Measurements from ENCODE around the gene PRDM12. TPM values are rescaled to one million over a fixed set of nuclear protein-coding genes. Genes with fewer than 3 reads are reported as not detected.

The PRDM12 gene
- total RNA-seq, 1 donor from 2014 or later, result not detected

GRCh38 chr9:130636648-130637020 lies 27.8 kb upstream of the PRDM12 start:
- DNase-seq, result no peak

GRCh38 chr9:130638284-130639123 lies 25.9 kb upstream of the PRDM12 start:
- no peak for DNase-seq

DNA sequence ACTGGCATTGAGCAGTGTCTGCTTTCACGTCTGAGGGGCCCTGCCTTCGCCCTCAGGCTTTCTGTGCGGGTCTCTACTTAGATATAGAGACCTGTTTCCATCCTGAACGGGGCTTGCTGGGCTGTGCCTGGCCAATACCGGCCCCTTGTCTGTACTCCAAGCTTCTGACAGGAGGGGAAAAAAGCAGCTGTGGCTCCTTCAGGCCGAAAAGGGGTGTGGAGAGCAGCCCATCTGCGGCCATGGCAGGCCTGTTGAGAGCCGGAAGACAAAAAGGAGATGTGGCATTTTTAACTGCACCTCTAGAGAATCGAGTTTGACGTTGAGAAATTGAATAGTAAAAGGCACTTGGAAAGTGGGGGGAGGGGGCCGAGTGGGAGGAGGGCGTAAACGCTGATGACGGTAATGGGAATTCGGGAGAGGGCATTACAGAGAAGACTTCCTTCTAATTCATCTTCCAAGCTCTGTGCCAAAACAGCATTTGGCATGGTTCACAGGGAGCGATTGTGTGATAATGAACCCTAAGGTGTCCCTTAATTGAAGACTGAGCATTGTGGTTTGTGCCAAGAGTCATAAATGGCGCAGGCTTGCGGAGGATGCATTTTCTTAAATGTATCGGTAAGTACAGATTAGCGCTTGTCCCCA lies 25.1 kb upstream of the PRDM12 start:
- DNase-seq, result no peak

- no peak for DNase-seq
These were observed 24.4 kb upstream of the PRDM12 start for GRCh38 chr9:130639866-130640555.

- DNase-seq, result no peak
These were observed 23.7 kb upstream of the PRDM12 start for GRCh38 chr9:130640681-130641080.

GRCh38 chr9:130642926-130643325 lies 21.5 kb upstream of the PRDM12 start:
- no peak for DNase-seq

- DNase-seq, result no peak
These were observed 13.2 kb upstream of the PRDM12 start for GRCh38 chr9:130651221-130651620.

DNA sequence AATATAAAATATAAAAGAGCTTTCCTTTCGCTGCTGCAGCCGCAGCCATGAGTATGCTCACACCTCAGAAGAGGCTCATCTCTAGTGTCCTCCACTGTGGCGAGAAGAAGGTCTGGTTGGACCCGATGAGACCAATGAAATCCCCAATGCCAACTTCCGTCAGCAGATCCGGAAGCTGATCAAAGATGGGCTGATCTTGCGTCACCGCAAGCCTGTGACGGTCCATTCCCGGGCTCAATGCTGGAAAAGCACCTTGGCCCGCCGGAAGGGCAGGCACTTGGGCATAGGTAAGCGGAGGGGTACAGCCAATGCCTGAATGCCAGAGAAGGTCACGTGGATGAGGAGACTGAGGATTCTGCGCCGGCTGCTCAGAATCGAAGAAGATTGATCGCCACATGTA lies 12.6 kb upstream of the PRDM12 start:
- DNase-seq, result no peak

DNA sequence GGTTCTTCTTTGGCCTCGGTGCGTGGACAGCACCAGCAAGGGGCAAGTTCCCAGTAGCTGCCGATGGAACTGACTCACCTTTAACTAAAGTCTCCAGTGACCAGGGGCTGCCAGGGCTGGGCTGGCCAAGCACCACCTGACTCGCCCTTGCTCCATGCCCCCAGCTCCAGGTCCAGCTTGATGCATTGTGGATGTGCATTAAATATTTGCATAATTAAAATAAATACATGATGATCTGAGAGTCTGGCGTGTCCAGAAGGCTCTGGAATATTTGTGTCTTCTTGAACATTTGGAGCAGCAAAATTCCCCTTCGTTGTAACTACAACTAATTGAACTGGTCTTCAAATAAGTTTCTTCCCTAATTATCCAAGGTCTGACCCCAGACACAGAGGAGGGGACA lies 9.5 kb upstream of the PRDM12 start:
- DNase-seq, result no peak

GRCh38 chr9:130658893-130659698 lies 5.3 kb upstream of the PRDM12 start:
- no peak for DNase-seq

GRCh38 chr9:130659699-130660248 lies 4.6 kb upstream of the PRDM12 start:
- no peak for DNase-seq

DNA sequence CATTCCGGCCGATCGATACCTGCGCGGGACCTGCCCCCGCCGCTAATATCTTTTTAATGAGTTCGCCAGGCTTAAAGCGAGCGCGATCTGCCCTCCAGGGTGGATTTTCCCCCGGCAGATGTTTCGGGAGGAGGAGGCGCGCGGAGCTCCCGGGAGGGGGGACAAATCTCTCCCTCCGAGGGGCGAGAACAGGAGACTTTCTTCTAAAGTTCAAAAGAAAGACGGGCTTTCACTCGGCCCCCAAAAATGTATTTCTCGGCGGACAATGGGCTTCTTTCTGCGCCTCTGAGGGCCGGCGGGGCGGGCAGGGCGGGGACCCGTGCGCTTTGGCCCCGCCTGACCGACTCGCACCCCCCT lies 4.1 kb upstream of the PRDM12 start:
- no peak for DNase-seq

DNA sequence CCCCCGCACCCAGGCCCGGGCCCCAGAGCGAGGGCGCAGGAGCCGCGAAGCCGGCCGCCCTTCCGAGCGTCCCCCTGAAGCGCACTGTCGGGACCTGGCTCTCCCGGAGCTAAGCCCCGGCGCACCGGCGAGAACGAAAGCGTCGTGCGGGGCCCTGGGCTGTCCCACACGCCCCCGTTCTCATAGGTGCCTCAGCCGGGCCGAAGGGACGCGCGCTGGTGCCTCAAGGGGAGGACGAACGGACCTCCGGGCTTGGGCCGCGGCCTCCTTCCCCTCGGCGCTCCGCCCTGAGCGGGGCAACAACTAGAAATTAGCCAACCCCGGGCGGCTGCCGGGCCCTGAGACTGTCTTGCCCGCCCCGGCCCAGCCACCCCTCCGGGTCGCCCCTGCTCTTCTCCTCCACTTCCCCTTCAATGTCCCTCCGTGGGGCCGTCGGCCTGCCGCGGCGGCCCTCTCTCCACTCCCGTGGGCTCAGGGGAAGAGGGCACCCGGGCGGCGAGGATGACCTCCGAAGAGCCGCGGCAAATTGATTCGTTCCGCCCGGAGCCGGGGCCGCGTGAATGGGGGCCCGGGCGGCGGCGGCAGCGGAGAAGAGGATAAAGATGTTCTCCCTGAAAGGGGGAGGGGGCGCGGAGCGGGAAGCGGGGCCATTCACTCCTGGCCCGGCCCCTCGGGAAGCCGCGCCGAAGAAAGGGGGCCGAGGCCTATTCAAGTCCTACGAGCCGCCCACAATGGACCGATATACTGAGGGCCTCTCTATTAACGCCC lies 3.5 kb upstream of the PRDM12 start:
- DNase-seq, result no peak

GRCh38 chr9:130661451-130662098 lies 2.8 kb upstream of the PRDM12 start:
- no peak for DNase-seq

- DNase-seq, result no peak
These were observed 2.1 kb upstream of the PRDM12 start for GRCh38 chr9:130662099-130662969.

- DNase-seq, result no peak
These were observed 1.5 kb upstream of the PRDM12 start for GRCh38 chr9:130662970-130663257.

DNA sequence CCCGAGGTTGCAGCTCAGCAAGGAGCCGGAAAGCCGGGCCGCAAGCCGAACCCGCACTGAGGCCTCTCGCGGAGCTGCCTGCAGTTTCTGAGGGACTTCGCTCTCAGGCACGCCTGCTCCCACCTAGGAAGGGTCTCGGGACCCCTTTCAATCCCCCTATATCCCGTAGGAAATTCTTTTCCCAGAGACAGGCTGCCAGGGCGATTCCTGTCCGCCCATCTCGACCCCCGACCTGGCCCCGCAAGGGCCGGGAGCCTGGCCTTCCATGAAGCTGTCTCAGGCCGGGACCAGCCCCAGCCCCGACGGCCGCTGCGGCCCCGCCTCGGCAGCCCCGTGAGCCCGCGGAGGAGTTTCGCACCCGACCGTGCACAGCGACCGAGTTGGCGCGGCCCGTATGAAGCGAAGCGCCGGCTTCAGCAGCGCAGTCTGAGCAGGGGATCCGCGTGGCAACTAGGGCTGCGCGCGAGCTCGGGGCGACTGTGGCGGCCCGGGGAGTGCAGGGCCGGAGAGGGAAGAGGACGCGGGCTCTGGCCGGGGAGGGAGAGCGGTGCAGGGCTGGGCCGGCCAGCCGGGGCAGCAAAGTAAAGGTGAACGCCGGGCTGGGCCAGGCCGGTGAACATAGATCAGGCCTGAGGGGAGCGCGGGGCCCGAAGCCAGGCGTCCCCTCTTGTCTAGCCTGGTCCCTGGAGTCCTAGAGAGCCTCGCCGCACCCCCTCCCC lies 977 bp upstream of the PRDM12 start:
- no peak for DNase-seq

DNA sequence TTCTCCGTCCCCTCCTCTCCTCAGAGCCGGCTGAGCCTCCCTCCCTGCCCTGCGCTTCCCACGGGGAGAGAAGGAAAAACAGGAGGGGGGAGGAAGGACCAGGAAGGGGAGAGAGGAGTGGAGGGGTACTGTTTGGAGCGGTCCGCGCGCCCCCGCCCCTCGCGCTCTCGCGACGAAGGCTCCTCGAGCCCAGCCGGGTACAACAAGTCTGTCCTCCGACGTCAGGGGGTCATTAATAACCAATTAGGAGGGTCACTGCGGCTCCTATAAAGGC lies 480 bp upstream of the PRDM12 start:
- DNase-seq, result no peak

DNA sequence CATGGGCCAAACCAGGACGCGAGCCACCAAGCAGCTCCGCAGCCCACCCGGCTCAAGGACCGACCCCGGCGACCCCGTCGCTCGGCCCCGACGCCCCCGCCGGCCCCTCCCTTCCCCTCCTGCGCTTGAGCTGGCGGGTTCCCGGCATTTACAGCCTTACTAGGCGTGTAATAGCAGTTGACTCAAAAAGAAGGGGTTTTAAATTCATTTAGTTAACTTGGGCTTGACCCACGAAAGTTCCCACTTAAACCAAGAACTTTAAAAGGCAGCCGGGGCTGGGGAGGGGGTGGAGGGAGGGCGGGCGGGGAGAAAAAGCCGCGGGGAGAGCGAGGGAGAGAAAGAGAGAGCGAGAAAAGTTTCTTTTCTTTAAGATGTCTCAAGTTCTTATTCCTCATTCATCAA lies 636 bp downstream of the PRDM12 start:
- DNase-seq, result no peak

All from dermis blood vessel endothelial cell (primary cell).